ENCODE data around the gene ESPNL. TPM values are rescaled to one million over a fixed set of nuclear protein-coding genes. Genes with fewer than 3 reads are reported as not detected.

The ESPNL gene
- total RNA-seq, 1 donor: 1.3 TPM

DNA sequence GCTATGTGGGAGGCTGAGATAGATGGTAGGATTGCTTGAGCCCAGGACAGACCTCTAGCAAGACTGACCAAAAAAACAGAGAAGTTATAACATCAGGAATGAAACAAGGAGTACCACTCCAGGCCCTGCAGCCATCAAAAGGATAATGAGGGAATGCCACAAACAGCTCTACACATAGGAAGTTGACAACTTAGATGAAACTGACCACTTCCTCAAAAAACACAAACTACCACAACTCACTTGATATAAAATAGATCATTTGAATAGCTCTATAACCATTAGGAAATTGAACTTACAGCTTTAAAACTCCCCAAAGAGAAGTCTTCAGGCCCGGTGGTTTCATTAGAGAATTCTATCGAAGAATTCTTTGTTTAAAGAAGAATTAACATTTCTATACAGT is 12.9 kb upstream of the ESPNL start:
- TF ChIP-seq, protein P1, sequence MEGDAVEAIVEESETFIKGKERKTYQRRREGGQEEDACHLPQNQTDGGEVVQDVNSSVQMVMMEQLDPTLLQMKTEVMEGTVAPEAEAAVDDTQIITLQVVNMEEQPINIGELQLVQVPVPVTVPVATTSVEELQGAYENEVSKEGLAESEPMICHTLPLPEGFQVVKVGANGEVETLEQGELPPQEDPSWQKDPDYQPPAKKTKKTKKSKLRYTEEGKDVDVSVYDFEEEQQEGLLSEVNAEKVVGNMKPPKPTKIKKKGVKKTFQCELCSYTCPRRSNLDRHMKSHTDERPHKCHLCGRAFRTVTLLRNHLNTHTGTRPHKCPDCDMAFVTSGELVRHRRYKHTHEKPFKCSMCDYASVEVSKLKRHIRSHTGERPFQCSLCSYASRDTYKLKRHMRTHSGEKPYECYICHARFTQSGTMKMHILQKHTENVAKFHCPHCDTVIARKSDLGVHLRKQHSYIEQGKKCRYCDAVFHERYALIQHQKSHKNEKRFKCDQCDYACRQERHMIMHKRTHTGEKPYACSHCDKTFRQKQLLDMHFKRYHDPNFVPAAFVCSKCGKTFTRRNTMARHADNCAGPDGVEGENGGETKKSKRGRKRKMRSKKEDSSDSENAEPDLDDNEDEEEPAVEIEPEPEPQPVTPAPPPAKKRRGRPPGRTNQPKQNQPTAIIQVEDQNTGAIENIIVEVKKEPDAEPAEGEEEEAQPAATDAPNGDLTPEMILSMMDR (IDR thresholded peaks at IDR 0.05; ENCODE audit: insufficient read depth, low read depth, low read length): no peak
- no peak overlapping the region for H3K4me3 ChIP-seq (ENCODE audit: low read depth, low read length)
- DNase-seq (ENCODE audit: low read depth): no peak

- TF ChIP-seq, protein P1 (IDR thresholded peaks at IDR 0.05; ENCODE audit: insufficient read depth, low read depth, low read length): no peak
- H3K4me3 ChIP-seq (ENCODE audit: low read depth, low read length): no peak overlapping the region
- no peak for DNase-seq (ENCODE audit: low read depth)
Measured at GRCh38 chr2:238090887-238091286, 9.3 kb upstream of the ESPNL start.

GRCh38 chr2:238091436-238092060 is 8.6 kb upstream of the ESPNL start:
- TF ChIP-seq, protein P1 (IDR thresholded peaks at IDR 0.05; ENCODE audit: insufficient read depth, low read depth, low read length): no peak
- H3K4me3 ChIP-seq (ENCODE audit: low read depth, low read length): no peak overlapping the region
- no peak for DNase-seq (ENCODE audit: low read depth)

DNA sequence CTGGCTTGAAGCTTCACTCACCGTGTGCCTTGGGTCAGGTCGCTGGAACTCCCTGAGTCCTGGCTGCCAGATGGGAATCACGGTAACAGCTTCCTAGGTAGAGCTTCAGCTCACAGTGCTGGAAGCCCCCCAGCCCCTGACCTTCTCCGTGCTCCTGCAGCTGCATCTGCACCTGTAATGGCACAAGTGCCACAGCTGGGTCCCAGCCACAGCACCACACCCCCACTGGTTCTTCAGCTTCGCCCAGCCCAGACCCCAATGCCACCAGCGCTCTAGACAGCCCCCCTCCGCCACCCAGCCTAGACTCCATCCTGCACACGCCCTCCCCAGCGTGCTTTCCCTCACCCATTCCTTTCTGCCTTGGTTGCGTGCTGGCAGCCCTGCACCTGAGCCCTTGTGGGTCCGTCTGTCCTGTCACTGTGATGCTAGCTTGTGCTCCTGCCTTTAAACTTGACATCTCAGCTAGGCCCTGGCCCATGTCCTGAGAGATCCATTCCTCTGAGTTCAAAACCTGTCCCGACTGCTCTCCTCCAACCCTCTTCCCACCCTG is 7.6 kb upstream of the ESPNL start:
- no peak for DNase-seq (ENCODE audit: low read depth)

GRCh38 chr2:238093181-238094140 is 6.7 kb upstream of the ESPNL start:
- H3K4me3 ChIP-seq (ENCODE audit: low read depth, low read length): no peak overlapping the region
- DNase-seq (ENCODE audit: low read depth): no peak
- TF ChIP-seq, protein P1 (IDR thresholded peaks at IDR 0.05; ENCODE audit: insufficient read depth, low read depth, low read length): no peak

More for the DNA sequence above, 7.6 kb upstream of the ESPNL start:
- TF ChIP-seq, protein P1 (IDR thresholded peaks at IDR 0.05; ENCODE audit: insufficient read depth, low read depth, low read length): no peak
- H3K4me3 ChIP-seq (ENCODE audit: low read depth, low read length): no peak overlapping the region

GRCh38 chr2:238094438-238095022 is 5.6 kb upstream of the ESPNL start:
- no peak overlapping the region for H3K4me3 ChIP-seq (ENCODE audit: low read depth, low read length)
- no peak for DNase-seq (ENCODE audit: low read depth)
- TF ChIP-seq, protein P1 (IDR thresholded peaks at IDR 0.05; ENCODE audit: insufficient read depth, low read depth, low read length): no peak
